Measurements from ENCODE around the gene DCBLD2. TPM values are rescaled to one million over a fixed set of nuclear protein-coding genes. Genes with fewer than 3 reads are reported as not detected.
A peak's percentile ranks its signal among the peaks of the same experiment; 100 is the strongest.

The DCBLD2 gene
- total RNA-seq (2014; rRNA removed; shearing (Covaris generic)) = 0.20 and 0.86 TPM in 2 replicates

- peak; percentile 99 for DNase-seq (ENCODE audit: low spot score)
- in situ Hi-C loops (cut with HindIII; ENCODE audit: low sequenced_read_pairs) = no loop called here
Observed at GRCh38 chr3:98901392-98902350, at the start of gene DCBLD2. DCBLD2 (minus strand) TSS chr3:98901695; CDS start chr3:98901326, 369 bp downstream.

- in situ Hi-C loops (cut with HindIII; ENCODE audit: low sequenced_read_pairs) = no loop called here
- DNase-seq (ENCODE audit: low spot score) = no peak
Observed at GRCh38 chr3:98945666-98946065, 44.2 kb upstream of the DCBLD2 start.

- in situ Hi-C loops (cut with HindIII; ENCODE audit: low sequenced_read_pairs) = no loop called here
Observed at GRCh38 chr3:98945101-98945524, 43.6 kb upstream of the DCBLD2 start.

GRCh38 chr3:98930413-98930812 is 28.9 kb upstream of the DCBLD2 start:
- no peak for DNase-seq (ENCODE audit: low spot score)
- in situ Hi-C loops (cut with HindIII; ENCODE audit: low sequenced_read_pairs) = no loop called here

More at GRCh38 chr3:98945101-98945524, 43.6 kb upstream of the DCBLD2 start:
- no peak for DNase-seq (ENCODE audit: low spot score)

- in situ Hi-C loops (cut with HindIII; ENCODE audit: low sequenced_read_pairs) = no loop called here
- DNase-seq (ENCODE audit: low spot score) = no peak
Observed at GRCh38 chr3:98921957-98922356, 20.5 kb upstream of the DCBLD2 start.

- in situ Hi-C loops (cut with HindIII; ENCODE audit: low sequenced_read_pairs) = no loop called here
- DNase-seq (ENCODE audit: low spot score) = no peak
Observed at GRCh38 chr3:98920166-98920565, 18.7 kb upstream of the DCBLD2 start.

GRCh38 chr3:98918586-98918985 is 17.1 kb upstream of the DCBLD2 start:
- no peak for DNase-seq (ENCODE audit: low spot score)
- in situ Hi-C loops (cut with HindIII; ENCODE audit: low sequenced_read_pairs) = no loop called here

GRCh38 chr3:98917608-98918007 is 16.1 kb upstream of the DCBLD2 start:
- in situ Hi-C loops (cut with HindIII; ENCODE audit: low sequenced_read_pairs) = no loop called here
- no peak for DNase-seq (ENCODE audit: low spot score)

- in situ Hi-C loops (cut with HindIII; ENCODE audit: low sequenced_read_pairs) = no loop called here
- no peak for DNase-seq (ENCODE audit: low spot score)
Observed at GRCh38 chr3:98914210-98915080, 12.9 kb upstream of the DCBLD2 start.

GRCh38 chr3:98912448-98912847 is 11.0 kb upstream of the DCBLD2 start:
- no peak for DNase-seq (ENCODE audit: low spot score)
- in situ Hi-C loops (cut with HindIII; ENCODE audit: low sequenced_read_pairs) = no loop called here

GRCh38 chr3:98906230-98906629 is 4.7 kb upstream of the DCBLD2 start:
- no peak for DNase-seq (ENCODE audit: low spot score)
- in situ Hi-C loops (cut with HindIII; ENCODE audit: low sequenced_read_pairs) = no loop called here

GRCh38 chr3:98903705-98904481 is 2.4 kb upstream of the DCBLD2 start:
- in situ Hi-C loops (cut with HindIII; ENCODE audit: low sequenced_read_pairs) = no loop called here
- DNase-seq (ENCODE audit: low spot score) = no peak

- no peak for DNase-seq (ENCODE audit: low spot score)
- in situ Hi-C loops (cut with HindIII; ENCODE audit: low sequenced_read_pairs) = no loop called here
Observed at GRCh38 chr3:98903099-98903498, 1.6 kb upstream of the DCBLD2 start.

- DNase-seq (ENCODE audit: low spot score) = peak; percentile 60
- in situ Hi-C loops (cut with HindIII; ENCODE audit: low sequenced_read_pairs) = no loop called here
Observed at GRCh38 chr3:98902351-98902740, 851 bp upstream of the DCBLD2 start.

- in situ Hi-C loops (cut with HindIII; ENCODE audit: low sequenced_read_pairs) = no loop called here
- peak; percentile 62 for DNase-seq (ENCODE audit: low spot score)
Observed at GRCh38 chr3:98901119-98901391, 440 bp downstream of the DCBLD2 start.

GRCh38 chr3:98900265-98901118 is 1.0 kb downstream of the DCBLD2 start:
- DNase-seq (ENCODE audit: low spot score) = peak; percentile 28
- in situ Hi-C loops (cut with HindIII; ENCODE audit: low sequenced_read_pairs) = no loop called here

GRCh38 chr3:98897701-98898100 is 3.8 kb downstream of the DCBLD2 start:
- DNase-seq (ENCODE audit: low spot score) = no peak
- in situ Hi-C loops (cut with HindIII; ENCODE audit: low sequenced_read_pairs) = no loop called here

- no peak for DNase-seq (ENCODE audit: low spot score)
- in situ Hi-C loops (cut with HindIII; ENCODE audit: low sequenced_read_pairs) = no loop called here
Observed at GRCh38 chr3:98894791-98895576, 6.5 kb downstream of the DCBLD2 start.
